ENCODE measurements around the gene MYZAP. TPM values are rescaled to one million over a fixed set of nuclear protein-coding genes. Genes with fewer than 3 reads are reported as not detected.

Gene MYZAP
- total and polyA plus RNA-seq, 9 of the 15 experiments (the other 6 are each of a cell fraction or from before 2014, with no cell fraction given) = 0.03 TPM; not detected in 8

GRCh38 chr15:57589754-57590153, 1.9 kb upstream of the MYZAP start:
- Histone ChIP-seq H4K20me1 (replicated peaks; ENCODE audit: control insufficient read depth, insufficient read depth, low read length) (no peaks in the 10 kb centered on the region), H2AFZ (ENCODE audit: low read depth, low read length) (no peak overlapping the region), H3K4me1 (replicated peaks in 1 of 2; ENCODE audit: control insufficient read depth in 2 of 2, insufficient read depth in 2 of 2, low read length in 2 of 2) (peaks cover 0 to 10% of the 10 kb centered on the region in 2 experiments; a peak in 1 of 5 replicates), H3K4me3 (no peak overlapping the region), H3K9me3 (replicated peaks; ENCODE audit: control insufficient read depth, insufficient read depth, low read depth, low read length) (no peaks in the 10 kb centered on the region), H3K36me3 (ENCODE audit: control insufficient read depth, insufficient read depth, low read length) (no peaks in the 10 kb centered on the region; the same call in 2 of the 3 replicates), H3K79me2 (ENCODE audit: control insufficient read depth, insufficient read depth, low read length) (no peaks in the 10 kb centered on the region), H3K9ac (ENCODE audit: insufficient read depth in 1 of 2, low read depth in 2 of 2, low read length in 2 of 2) (no peak overlapping the region), H3K9me1 (ENCODE audit: control insufficient read depth, insufficient read depth, low read length) (no peaks in the 10 kb centered on the region), H3K4me2 (ENCODE audit: insufficient read depth, low read length) (no peak overlapping the region), H3K27ac (ENCODE audit: extremely low read depth, low read depth, low read length) (no peak overlapping the region), H3K27me3 (ENCODE audit: control insufficient read depth in 2 of 2, insufficient read depth in 2 of 2, low read length in 2 of 2) (peaks cover 29 to 35% of the 10 kb centered on the region in 2 experiments; a peak in 4 of 5 replicates)
- 3% methylated on average over 2 of the region's 2 CpGs for WGBS (ENCODE audit: insufficient coverage, low coverage, missing lambda C conversion rate)
- ChIA-PET CTCF (ENCODE audit: low intra/inter-chr PET ratio) (no interaction called here), POLR2A (no interaction called here)
- FAIRE-seq (no peak), ATAC-seq (no peak), DNase-seq (ENCODE audit: extremely low read depth in 1 of 4, low spot score in 3 of 4) (no peak)
- in situ Hi-C loops (cut with MboI) = no loop called here
- intact Hi-C loops (cut with micrococcal nuclease) = no loop called here
- TF ChIP-seq ZNF449 (CRISPR knock-in tag; IDR thresholded peaks at IDR 0.05) (no peak), THAP12 (CRISPR knock-in tag; IDR thresholded peaks at IDR 0.05) (no peak), HNRNPH1 (optimal IDR thresholded peaks at IDR 0.05; ENCODE audit: low read depth, low read length) (no peak), CREB5 (CRISPR knock-in tag; IDR thresholded peaks at IDR 0.05) (no peak), TFE3 (CRISPR knock-in tag; IDR thresholded peaks at IDR 0.05) (no peak), ZNF639 (CRISPR knock-in tag; conservative IDR thresholded peaks at IDR 0.05 in 1 of 2, IDR thresholded peaks at IDR 0.05 in 1 of 2) (no peak), CEBPB (tag; IDR thresholded peaks at IDR 0.05) (no peak)
- no TSS peak for BruUV-seq (replicated peaks)
